ENCODE measurements around the gene HGS.

- TF ChIP-seq CTCF (IDR thresholded peaks at IDR 0.05) (no peak), EZH2 (IDR thresholded peaks at IDR 0.05) (no peak), EZH2phosphoT487 (IDR thresholded peaks at IDR 0.05) (no peak)
Measured at GRCh38 chr17:81686614-81687013, 2.8 kb downstream of the HGS start.

Measured in neural progenitor cell (in vitro differentiated cells).